ENCODE data around the gene TTLL10. TPM values are rescaled to one million over a fixed set of nuclear protein-coding genes. Genes with fewer than 3 reads are reported as not detected.

The TTLL10 gene
- polyA plus RNA-seq, 1 donor from 2014 or later = not detected

GRCh38 chr1:1189111-1189510, 15.4 kb downstream of the TTLL10 start:
- H3K79me2 ChIP-seq (replicated peaks; ENCODE audit: insufficient read depth, low read length) = no peaks in the 10 kb centered on the region

GRCh38 chr1:1191734-1192133, 18.1 kb downstream of the TTLL10 start:
- Histone ChIP-seq H3F3A (ENCODE audit: insufficient read depth, low read length, poor library complexity, severe bottlenecking) (no peaks in the 10 kb centered on the region), H4K20me1 (ENCODE audit: insufficient read depth) (no peaks in the 10 kb centered on the region), H3K79me2 (replicated peaks; ENCODE audit: insufficient read depth, low read length) (no peaks in the 10 kb centered on the region), H3K9me2 (ENCODE audit: insufficient read depth, low read length) (no peaks in the 10 kb centered on the region), H3K27me3 (ENCODE audit: insufficient read depth, low read depth, low read length) (no peaks in the 10 kb centered on the region), H3K9me3 (ENCODE audit: low read length) (no peaks in the 10 kb centered on the region), H3K36me3 (ENCODE audit: insufficient read depth, low read length) (no peaks in the 10 kb centered on the region), H3K4me3 (ENCODE audit: low read length) (no peak overlapping the region), H3K4me2 (ENCODE audit: low read length) (no peak overlapping the region), H3K9ac (ENCODE audit: low read length) (no peak overlapping the region), H3K27ac (ENCODE audit: low read length) (no peak overlapping the region), H2AFZ (ENCODE audit: low read depth, low read length) (no peak overlapping the region)
- TF ChIP-seq CTCF (IDR thresholded peaks at IDR 0.05; ENCODE audit: poor library complexity, severe bottlenecking) (no peak), EP300 (conservative IDR thresholded peaks at IDR 0.05; ENCODE audit: poor library complexity, severe bottlenecking) (no peak), MXI1 (conservative IDR thresholded peaks at IDR 0.05; ENCODE audit: poor library complexity, severe bottlenecking) (no peak), EZH2 (IDR thresholded peaks at IDR 0.05; ENCODE audit: borderline replicate concordance, insufficient read depth, low read length, poor library complexity, severe bottlenecking) (no peak), RAD21 (conservative IDR thresholded peaks at IDR 0.05) (no peak), SMC3 (conservative IDR thresholded peaks at IDR 0.05; ENCODE audit: poor library complexity) (no peak), POLR2AphosphoS5 (IDR thresholded peaks at IDR 0.05) (no peak), TAF1 (IDR thresholded peaks at IDR 0.05; ENCODE audit: low read depth) (no peak)
- TF ChIP-seq, protein P1, sequence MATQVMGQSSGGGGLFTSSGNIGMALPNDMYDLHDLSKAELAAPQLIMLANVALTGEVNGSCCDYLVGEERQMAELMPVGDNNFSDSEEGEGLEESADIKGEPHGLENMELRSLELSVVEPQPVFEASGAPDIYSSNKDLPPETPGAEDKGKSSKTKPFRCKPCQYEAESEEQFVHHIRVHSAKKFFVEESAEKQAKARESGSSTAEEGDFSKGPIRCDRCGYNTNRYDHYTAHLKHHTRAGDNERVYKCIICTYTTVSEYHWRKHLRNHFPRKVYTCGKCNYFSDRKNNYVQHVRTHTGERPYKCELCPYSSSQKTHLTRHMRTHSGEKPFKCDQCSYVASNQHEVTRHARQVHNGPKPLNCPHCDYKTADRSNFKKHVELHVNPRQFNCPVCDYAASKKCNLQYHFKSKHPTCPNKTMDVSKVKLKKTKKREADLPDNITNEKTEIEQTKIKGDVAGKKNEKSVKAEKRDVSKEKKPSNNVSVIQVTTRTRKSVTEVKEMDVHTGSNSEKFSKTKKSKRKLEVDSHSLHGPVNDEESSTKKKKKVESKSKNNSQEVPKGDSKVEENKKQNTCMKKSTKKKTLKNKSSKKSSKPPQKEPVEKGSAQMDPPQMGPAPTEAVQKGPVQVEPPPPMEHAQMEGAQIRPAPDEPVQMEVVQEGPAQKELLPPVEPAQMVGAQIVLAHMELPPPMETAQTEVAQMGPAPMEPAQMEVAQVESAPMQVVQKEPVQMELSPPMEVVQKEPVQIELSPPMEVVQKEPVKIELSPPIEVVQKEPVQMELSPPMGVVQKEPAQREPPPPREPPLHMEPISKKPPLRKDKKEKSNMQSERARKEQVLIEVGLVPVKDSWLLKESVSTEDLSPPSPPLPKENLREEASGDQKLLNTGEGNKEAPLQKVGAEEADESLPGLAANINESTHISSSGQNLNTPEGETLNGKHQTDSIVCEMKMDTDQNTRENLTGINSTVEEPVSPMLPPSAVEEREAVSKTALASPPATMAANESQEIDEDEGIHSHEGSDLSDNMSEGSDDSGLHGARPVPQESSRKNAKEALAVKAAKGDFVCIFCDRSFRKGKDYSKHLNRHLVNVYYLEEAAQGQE (IDR thresholded peaks at IDR 0.05; ENCODE audit: borderline replicate concordance) = no peak

More at GRCh38 chr1:1189111-1189510, 15.4 kb downstream of the TTLL10 start:
- Histone ChIP-seq H3K9me2 (ENCODE audit: insufficient read depth, low read length) (no peaks in the 10 kb centered on the region), H3K27me3 (ENCODE audit: insufficient read depth, low read depth, low read length) (no peaks in the 10 kb centered on the region), H2AFZ (ENCODE audit: low read depth, low read length) (no peak overlapping the region), H3K36me3 (ENCODE audit: insufficient read depth, low read length) (no peaks in the 10 kb centered on the region), H3K4me3 (ENCODE audit: low read length) (no peak overlapping the region), H4K20me1 (ENCODE audit: insufficient read depth) (no peaks in the 10 kb centered on the region), H3K27ac (ENCODE audit: low read length) (no peak overlapping the region), H3K9ac (ENCODE audit: low read length) (no peak overlapping the region), H3F3A (ENCODE audit: insufficient read depth, low read length, poor library complexity, severe bottlenecking) (no peaks in the 10 kb centered on the region), H3K4me2 (ENCODE audit: low read length) (no peak overlapping the region), H3K9me3 (ENCODE audit: low read length) (no peaks in the 10 kb centered on the region)
- TF ChIP-seq TAF1 (IDR thresholded peaks at IDR 0.05; ENCODE audit: low read depth) = no peak
- TF ChIP-seq EZH2 (IDR thresholded peaks at IDR 0.05; ENCODE audit: borderline replicate concordance, insufficient read depth, low read length, poor library complexity, severe bottlenecking) = no peak
- TF ChIP-seq RAD21 (conservative IDR thresholded peaks at IDR 0.05) = no peak
- TF ChIP-seq MXI1 (conservative IDR thresholded peaks at IDR 0.05; ENCODE audit: poor library complexity, severe bottlenecking) = no peak
- TF ChIP-seq CTCF (IDR thresholded peaks at IDR 0.05; ENCODE audit: poor library complexity, severe bottlenecking) = no peak
